CD4-positive, alpha-beta T cell treated with Interleukin-6 at 100 ng/mL for 8 hours (primary cell): ENCODE measurements around the gene PNISR.

Experiments
- DNase-seq: peaks from one replicate; pipeline ENCODE4 v3.0.0-alpha.2; 2020; ENCODE audit warnings: mixed read lengths, low spot score

PNISR gene

DNA sequence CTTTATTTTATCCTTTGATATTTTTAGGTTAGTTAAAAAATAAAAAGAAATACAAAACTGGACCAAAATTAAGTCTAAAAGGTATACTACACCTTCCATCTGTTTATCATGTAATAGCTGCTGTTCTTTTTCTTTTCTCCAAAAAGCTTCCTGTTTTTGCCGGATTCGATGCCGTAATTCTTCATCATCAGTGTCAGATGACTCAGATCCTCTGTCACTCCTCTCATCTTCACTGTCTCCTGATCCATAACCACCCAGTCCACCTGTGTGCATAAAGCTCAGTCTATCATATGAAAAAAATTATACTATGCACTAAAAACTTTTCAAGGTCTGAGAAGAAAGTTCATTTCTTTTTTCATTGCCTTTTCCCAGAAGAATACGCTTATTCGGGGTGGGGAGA is 22.7 kb downstream of the PNISR start:
- no peak for DNase-seq

DNA sequence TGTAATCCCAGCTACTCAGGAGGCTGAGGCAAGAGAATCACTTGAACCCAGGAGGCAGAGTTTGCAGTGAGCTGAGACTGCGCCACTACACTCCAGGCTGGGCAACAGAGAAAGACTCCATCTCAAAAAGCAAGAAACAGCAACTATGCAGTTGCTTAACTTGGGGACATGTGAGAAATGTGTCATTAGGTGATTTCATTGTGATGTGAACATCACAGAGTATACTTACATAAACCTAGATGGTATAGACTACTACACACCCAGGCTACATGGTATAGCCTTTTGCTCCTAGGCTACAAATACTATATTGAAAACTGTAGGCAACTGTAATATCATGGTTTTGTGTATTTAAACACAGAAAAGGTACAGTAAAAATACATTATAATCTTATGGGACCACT is 27.8 kb downstream of the PNISR start:
- DNase-seq = no peak

DNA sequence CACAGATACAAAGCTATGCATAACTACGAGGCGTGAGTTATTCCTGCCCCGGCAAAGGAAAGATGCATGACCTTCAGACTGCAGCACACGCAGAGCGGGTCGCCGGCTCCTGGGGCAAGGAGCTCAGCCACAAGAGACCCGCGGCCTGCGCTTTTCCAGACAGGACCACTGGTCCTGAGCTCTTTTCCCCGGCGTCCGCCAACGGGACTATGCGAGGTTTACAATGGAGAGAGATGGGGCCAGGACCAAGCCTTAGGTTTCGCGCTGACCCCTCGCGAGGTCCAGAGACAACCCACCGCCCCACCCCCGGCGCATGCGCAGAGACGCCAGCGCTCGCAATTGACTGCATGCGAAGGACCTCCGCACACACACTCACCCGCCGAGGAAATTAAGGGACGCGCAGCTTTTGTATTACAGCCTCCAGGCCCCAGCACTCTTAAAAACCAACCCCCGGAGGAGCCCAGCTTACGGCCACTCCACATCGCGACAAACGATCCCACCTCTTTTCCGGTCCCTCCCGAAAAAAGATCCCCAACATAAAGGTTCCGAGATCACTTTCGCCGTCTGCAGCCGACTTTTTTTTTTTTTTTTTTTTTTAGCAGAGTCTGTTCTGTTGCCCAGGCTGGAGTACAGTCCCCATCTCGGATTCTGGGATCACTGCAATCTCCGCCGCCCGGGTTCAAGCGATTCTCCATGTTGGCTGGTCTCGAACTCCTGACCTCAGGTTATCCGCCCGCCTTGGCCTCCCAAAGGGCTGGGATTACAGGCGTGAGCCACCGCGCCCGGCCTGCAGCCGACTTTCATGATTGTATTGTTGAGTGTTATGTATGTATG is 31.2 kb downstream of the PNISR start, which contains the start of gene COQ3:
TSS of gene COQ3 (minus strand) at position 498 of the 834 bp plus-strand sequence. CDS start at position 482, 16 bp downstream.
- peak; percentile 46 for DNase-seq

DNA sequence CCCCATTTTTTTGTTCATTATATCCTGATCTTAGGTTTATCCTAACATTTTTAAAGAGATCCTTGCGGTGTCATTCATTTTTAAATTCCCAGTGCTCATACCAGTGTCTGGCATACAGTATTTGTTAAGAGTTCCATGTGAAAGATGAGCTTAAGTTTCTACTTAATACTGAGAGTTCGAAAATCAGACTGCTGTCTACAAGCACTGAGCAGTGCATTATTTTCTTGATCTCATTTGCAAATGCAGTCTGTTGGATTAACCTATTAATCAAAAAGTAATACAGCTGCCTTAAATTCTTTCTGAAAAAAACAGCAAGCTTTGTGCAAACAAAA is 31.8 kb downstream of the PNISR start:
- no peak for DNase-seq

DNA sequence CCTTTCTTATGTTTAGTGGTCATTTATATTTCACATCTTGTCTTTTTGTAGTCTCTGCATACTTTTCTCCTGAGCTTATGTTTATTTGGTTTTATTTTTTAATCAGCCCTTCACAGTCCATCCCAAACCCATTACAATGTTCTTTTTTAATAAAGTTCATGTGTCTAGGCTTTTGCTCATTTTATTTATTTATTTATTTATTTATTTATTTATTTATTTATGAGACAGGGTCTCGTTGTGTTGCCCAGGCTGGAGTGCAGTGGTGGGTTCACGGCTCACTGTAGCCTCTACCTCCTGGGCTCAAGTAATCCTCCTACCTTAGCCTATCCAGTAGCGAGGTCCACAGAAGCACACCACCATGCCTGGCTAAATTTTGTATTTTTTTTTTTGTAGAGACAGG is 34.2 kb downstream of the PNISR start:
- DNase-seq = no peak

DNA sequence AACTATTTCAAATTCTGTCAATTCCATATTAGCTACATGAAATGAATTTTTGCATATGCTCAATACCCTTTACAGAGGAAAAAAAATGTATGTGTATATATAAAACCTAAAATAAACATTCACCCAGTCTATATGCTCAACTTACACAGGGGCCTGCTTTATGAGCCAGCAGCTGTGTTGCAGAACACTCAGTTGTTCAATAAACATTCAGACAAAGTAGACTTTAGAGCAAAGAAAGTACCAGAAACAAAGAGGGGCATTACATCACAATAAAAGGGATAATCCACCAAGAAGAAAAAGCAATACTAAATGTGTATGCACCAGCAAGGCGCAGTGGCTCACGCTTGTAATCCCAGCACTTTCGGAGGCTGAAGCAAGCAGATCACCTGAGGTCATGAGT is 40.6 kb downstream of the PNISR start:
- DNase-seq = no peak

DNA sequence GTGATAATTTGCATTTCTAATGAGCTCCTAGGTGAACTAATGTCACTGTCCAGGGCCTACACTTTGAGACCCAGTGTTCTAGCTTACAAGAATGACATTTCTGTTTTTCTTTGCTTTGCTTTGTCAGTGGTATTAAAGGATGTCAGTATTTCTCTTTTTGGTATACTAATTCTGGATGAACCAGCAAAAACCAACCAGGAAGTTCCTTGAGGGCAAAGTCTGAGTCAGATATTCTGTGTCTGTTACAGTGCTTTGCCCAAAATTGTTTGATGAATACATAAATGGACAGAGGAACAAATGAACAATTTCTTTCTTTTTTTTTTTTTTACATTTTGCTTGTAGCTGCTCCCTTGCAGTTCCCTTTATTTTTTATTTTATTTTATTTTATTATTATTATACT is 46.5 kb downstream of the PNISR start:
- no peak for DNase-seq

DNA sequence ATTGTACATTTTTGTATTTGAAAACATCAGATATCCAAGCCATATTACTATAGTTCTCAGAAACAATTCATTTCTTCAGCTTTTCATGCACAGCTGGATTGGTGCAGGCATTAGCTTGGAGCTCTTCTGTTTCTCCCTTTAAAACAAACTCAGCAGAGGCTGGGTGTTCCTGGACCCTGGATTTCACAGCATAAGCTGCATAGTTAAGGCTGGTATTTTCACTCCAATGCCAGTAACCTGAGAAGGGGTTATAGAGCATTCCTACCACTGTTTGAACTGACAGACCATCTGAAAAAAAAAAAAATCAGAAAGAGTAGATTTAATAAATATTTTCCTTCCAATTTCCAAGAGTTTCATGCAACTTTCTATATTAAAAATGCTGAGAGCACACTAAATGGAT is 55.6 kb downstream of the PNISR start:
- DNase-seq = no peak

DNA sequence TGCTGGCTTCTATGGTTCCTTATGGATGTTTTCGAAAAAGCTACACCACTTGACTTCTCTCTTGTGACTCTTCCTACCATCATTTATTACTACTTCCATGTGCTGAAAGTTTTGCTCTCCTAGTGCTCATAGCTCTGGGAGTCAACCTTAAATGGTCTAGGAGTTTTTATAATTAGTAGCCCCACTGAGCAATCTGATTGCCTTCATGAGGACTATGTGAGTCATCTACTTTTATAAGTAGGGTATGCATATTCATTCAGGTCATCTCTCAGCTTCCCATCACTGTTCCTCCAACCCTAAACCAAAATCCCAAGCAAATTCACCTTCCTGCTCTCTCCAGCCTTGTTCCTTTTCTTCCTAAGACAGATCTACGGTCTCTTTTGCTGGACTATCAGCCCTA is 58.3 kb downstream of the PNISR start:
- DNase-seq = no peak

DNA sequence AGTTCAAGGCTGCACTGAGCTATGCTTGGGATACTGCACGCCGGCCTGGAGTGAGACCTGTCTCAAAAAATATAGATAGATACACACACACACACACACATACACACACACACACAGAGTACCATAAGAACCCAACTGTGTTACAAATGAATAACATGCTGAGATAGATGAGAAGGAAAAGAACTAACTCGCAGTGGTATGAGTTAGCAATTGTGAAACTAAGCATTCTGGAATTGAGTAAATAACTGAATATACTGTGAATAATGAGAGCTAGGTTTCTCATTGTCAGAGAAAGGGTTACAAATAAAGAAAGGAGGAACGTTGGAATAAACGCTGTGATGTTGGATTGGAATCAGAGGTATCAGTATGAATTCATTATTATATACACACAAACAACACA is 61.1 kb downstream of the PNISR start:
- no peak for DNase-seq

DNA sequence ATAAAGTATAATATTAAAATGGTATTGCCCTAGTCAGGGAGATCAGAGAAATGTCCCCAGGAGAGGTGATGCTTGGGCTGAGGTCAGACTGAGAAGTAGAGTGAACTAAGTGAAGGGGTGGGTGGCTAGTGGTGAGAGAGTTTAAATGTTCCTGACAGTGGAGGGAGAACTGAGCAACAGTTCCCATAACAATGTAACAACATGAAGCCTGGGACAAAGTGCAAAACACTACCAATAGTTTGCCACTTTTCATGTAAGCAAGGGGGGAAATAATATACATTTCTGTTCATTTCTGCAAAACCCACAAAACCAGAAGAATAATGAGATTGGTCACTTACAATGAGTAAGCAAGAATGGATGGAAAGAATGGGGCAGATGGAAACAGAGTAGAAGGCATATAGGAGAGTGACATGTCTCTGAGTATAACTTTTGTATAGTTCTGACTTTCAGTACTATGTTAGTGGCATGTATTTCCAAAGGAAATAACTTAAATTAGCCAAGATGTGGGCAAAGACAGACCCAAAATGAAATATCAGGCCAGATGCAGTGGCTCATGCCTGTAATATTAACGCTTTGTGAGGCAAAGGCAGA is 62.3 kb downstream of the PNISR start:
- no peak for DNase-seq

DNA sequence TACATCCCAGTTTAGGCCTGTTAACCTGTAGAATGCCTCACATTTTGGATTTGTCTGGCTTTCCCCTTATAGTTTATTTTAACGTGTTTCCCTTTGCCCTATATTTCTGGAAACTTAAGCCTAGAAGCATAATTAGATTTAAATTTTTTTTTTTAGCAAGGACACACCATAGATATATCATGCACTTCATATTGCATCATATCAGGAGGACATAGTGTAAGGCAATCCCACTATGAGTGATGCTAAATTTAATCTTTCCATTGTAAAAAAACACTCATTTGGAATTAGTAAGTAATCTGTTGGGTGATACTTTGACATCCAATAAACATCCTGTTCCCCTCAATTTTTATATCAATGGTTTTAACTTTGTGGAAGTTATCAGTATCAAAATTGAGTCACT is 65.3 kb downstream of the PNISR start:
- no peak for DNase-seq

DNA sequence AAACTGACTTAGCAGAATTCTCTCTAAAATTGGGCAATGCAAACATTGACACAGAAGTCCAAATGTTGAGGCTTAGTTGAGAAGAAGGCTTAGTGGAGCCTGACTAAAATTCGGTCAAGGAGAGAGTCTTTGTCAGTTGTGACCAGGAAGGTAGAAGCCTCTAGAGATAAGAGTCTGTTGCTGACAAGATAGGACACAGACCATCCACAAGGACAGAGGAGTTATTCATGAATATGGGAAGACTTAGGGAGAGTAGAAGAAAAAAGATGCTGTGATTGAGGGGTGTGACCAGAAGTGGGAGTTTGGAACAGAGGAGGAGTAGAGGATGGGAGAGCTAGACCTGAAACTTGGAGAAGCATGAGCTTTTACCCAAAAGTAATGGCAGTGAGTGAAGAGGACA is 68.5 kb downstream of the PNISR start:
- no peak for DNase-seq

DNA sequence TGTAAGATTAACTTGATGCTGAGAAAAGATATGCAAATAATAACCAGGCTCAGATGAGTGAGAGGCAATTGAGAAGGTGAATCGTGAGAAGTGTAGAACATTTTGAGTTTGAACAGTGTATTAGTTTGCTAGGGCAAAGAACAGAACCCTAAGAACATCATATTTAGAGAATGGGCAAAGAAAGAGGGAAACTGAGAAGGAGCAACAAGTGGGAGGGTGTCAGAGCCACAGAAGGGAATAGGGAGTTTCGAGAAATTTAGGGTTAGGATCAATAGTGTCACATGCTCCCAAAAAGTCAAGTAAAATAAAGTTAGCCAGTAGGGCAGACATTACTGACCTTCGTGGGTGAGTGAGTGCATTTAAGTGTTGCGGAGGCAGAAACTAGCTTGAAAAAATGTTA is 70.1 kb downstream of the PNISR start:
- DNase-seq = no peak

DNA sequence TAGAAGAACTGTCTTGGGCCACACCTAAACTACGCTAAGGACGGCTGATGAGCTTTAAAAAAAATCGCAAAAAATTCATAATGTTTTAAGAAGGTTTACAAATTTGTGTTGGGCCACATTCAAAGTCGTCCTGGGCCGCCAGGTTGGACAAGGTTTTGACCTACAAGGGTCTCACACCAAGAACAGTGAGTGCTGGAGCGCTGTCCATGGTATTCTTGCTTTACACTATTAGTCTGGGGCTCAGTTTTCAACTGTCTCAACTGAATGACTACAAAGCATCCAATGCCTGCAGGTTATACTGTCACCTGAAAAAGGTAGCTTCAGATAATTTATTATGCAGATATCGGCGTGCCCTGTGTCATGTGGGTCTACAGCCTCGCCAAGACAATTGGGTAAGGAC is 72.0 kb downstream of the PNISR start:
- DNase-seq = no peak

DNA sequence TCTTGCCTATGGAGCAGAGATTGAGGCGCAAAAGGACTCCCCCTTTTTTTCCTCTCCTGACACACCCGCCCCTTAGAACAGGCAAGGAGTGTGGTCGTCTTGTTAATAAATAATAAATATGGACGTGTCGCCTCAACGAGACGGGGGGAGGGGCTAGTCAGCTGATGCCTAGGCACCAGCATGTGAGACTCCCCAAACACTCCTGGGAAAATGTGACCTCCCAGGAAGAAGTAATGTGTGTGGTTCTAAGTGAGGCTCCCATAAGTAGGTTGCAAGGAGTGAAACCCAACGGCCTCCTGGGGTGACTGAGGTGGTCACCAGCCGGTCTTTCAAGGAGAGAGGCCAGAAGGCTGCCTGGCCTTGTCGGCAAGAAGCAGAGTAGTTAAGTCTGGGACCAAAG is 74.5 kb downstream of the PNISR start:
- DNase-seq = no peak

DNA sequence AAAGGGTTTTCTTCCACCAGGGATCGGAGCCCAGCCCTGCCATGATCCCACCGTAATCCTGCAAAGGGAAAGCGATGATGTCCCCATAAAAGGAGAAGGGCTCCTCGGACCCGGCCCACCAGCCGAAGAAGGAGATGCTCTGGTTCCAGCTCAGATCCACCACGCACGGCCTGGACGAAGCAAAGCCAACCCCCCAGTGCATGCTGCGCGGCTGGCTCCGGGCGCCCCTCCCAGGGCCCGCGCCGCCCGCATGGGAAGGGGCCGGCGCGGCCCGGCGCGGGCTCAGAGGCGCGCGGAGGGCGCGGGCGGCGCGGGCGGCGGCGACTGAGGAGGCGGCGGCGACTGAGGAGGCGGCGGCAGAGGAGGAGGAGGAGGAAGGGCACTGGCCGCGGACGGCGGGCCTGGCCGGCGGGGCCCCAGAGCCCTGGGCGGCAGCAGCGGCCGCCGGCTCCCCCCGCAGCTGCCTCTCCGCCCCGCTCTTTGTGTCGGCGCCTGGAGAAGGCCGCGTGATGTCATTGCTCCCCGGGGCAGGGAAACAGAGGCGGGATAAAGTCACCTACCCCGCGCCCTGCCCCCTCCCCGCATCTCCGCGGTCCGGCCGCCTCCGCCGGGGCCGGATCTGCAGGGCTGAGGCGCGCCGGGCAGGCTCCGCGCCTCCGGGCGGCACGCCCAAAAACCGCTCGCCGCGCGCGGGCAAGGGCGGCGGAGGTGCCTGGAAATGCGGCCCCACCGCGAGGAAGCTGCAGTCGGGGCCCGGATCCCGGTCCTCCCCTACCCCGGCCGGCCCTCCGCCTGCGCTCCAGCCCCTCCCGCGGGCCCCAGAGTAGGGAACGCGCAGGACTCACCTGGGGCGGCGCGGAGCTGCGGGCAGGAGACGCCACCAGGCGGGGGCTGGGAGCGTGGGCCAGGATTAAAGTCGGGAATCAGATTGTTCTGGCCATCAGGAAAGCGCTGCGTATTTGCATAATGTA is 75.7 kb downstream of the PNISR start, which contains the start of gene FAXC:
TSS of gene FAXC (minus strand) at position 504 of the 971 bp plus-strand sequence. CDS start at position 202, 302 bp downstream.
- no peak for DNase-seq

DNA sequence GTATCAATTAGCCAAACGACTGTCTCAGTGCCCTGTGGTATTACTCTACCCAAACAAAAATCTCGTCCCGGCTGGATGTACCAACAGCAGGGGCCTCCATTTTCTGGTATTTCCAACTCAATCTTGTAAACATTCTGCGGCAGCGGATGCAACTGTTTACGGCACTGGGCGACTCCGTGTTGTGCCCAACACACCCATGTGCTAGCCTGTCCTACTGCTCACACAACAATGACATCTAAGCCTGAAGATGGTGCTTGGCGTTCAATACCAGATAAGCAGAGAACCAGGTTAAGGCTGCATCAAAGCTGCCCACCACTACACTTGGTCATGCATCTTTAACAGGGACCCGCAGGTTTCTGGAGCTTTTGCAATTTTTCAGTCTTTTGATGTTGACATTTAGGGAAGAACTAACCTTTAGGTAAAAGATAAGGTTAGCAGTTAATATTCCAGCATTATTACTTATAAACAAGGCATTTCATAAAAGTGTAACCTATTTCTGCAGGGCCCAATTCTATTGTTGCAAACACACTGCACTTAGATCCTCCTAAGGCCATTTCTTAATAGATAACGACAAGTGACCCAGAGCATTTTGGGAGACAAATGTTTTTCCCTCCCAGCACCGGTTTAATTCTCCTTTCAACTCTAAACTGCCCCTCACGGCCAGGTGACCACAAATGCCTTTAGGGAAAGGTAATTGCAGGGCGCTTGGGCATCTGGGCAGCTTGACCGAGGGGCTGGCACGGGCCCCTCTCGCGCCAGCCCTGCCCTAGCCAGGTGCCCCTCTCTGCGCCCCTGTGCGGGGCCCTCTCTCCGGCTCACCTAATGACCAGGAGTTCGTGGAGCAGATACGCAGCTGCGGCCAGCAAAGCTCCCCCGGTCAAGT is 76.6 kb downstream of the PNISR start:
- DNase-seq = no peak
